Sigmoid colon (tissue), 4 donors: ENCODE measurements around the gene THBD.

Experiments used
- EP300 ChIP-seq, 4 donors: sonication (generic); formaldehyde crosslinking; IDR thresholded peaks; one replicate each; pipeline ENCODE4 v1.6.1; 2017; ENCODE audit warnings: antibody characterized with exemption in 4 of 4
- POLR2A ChIP-seq, 2 donors: fragments of 450-650 bp; IDR thresholded peaks; one replicate each; pipeline ENCODE4 v1.6.1; 2016; ENCODE audit warnings: antibody characterized with exemption in 2 of 2, mild to moderate bottlenecking in 2 of 2, moderate library complexity in 2 of 2
- POLR2AphosphoS5 ChIP-seq, 4 donors: sonication (generic); formaldehyde crosslinking; IDR thresholded peaks; one replicate each; pipeline ENCODE4 v1.6.1; 2017; ENCODE audit warnings: antibody characterized with exemption in 4 of 4
- TF ChIP-seq, protein P1 (sequence below), 4 experiments: fragments of 450-650 bp in 3 of 4; fragments of 200-600 bp in 1 of 4; IDR thresholded peaks; one replicate each; pipeline ENCODE4 v1.5.1; 2016 to 2019; ENCODE audit warnings: antibody characterized with exemption in 4 of 4, mild to moderate bottlenecking in 3 of 4, moderate library complexity in 2 of 4

DNA sequence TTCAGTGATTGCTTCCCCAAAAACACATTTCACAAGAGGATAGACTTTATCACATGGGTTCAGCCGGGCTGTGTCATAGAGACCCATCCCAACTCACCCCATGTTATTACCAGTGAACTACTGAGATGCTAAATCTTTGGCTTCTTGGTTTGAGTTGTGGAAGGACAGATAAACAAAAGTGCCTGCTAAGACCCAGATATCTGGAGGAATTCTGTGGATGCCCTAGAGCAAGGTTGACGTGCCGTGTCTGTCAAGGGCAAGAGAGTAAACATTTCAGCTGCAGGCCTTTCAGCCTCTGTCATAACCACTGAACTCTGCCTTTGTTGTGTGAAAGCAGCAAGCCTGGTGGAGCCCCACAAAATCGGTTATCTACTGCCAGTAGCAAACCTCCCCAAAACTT is 11.2 kb upstream of the THBD start:
- TF ChIP-seq, protein P1, sequence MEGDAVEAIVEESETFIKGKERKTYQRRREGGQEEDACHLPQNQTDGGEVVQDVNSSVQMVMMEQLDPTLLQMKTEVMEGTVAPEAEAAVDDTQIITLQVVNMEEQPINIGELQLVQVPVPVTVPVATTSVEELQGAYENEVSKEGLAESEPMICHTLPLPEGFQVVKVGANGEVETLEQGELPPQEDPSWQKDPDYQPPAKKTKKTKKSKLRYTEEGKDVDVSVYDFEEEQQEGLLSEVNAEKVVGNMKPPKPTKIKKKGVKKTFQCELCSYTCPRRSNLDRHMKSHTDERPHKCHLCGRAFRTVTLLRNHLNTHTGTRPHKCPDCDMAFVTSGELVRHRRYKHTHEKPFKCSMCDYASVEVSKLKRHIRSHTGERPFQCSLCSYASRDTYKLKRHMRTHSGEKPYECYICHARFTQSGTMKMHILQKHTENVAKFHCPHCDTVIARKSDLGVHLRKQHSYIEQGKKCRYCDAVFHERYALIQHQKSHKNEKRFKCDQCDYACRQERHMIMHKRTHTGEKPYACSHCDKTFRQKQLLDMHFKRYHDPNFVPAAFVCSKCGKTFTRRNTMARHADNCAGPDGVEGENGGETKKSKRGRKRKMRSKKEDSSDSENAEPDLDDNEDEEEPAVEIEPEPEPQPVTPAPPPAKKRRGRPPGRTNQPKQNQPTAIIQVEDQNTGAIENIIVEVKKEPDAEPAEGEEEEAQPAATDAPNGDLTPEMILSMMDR (IDR thresholded peaks at IDR 0.05) = no peak
- no peak for TF ChIP-seq POLR2A (IDR thresholded peaks at IDR 0.05)
- TF ChIP-seq POLR2AphosphoS5 (IDR thresholded peaks at IDR 0.05) = no peak
- TF ChIP-seq EP300 (IDR thresholded peaks at IDR 0.05) = no peak
